HepG2 (cell line): ENCODE results near the gene FXYD1.

ENCODE experiments used
- HOXA7 ChIP-seq: sonication (generic); formaldehyde crosslinking; IDR thresholded peaks from 2 replicates; pipeline ENCODE4 v1.8.1; 2022; ENCODE audit warnings: mild to moderate bottlenecking, missing genetic modification reagents, moderate library complexity
- RFX5 ChIP-seq: IDR thresholded peaks from 2 replicates; pipeline ENCODE4 v1.6.1; 2011; ENCODE audit warnings: low read depth, low read length, improper control_type of control experiment
- SMC3 ChIP-seq: IDR thresholded peaks from 2 replicates; pipeline ENCODE4 v1.6.1; 2011; ENCODE audit warnings: low read length, improper control_type of control experiment
- ZC3H4 ChIP-seq: sonication (generic); formaldehyde crosslinking; IDR thresholded peaks from 2 replicates; pipeline ENCODE4 v1.4.0; 2020; ENCODE audit warnings: missing genetic modification reagents, borderline replicate concordance
- TF ChIP-seq, protein P1 (sequence below), 2 experiments: IDR thresholded peaks; 2 replicates each; pipeline ENCODE4 v1.6.1; 2011 to 2012; ENCODE audit warnings: low read length in 2 of 2, borderline replicate concordance in 1 of 2, low read depth in 1 of 2, mild to moderate bottlenecking in 1 of 2, moderate library complexity in 1 of 2

DNA sequence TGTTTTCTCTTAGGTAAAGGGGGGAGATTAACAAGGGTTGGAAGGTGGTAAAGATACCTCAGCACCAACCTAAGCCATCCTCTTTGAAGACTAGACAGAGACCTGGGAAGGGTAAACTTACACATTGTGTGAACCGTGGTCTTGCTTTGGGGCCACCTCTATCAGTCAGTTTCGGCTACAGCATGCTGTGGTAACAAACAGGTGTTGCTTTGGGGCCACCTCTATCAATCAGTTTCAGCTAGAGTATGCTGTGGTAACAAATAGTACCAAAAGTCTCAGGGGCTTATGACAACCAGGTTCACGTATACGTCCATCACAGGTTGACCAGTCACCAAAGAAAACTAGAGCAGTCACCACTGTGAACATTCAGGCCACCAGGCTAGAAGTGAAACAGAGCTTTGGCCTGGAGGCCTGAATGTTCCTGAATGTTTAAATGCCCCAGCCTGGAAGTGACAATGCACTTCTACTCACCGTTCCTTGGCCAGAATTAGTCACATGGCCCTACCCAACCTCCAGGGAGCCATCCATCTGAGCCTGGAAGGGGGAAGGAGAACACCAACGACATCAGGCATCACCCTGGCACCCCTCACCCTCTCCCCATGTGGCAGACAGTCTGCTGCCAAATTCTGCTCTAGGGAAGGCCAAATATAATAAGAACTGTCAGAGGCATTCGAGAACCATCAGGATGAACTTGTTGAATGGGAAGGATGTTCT, 8.3 kb downstream of the FXYD1 start:
- TF ChIP-seq HOXA7 (no peak), RFX5 (no peak), SMC3 (no peak), ZC3H4 (CRISPR knock-in tag) (no peak)
- TF ChIP-seq, protein P1, sequence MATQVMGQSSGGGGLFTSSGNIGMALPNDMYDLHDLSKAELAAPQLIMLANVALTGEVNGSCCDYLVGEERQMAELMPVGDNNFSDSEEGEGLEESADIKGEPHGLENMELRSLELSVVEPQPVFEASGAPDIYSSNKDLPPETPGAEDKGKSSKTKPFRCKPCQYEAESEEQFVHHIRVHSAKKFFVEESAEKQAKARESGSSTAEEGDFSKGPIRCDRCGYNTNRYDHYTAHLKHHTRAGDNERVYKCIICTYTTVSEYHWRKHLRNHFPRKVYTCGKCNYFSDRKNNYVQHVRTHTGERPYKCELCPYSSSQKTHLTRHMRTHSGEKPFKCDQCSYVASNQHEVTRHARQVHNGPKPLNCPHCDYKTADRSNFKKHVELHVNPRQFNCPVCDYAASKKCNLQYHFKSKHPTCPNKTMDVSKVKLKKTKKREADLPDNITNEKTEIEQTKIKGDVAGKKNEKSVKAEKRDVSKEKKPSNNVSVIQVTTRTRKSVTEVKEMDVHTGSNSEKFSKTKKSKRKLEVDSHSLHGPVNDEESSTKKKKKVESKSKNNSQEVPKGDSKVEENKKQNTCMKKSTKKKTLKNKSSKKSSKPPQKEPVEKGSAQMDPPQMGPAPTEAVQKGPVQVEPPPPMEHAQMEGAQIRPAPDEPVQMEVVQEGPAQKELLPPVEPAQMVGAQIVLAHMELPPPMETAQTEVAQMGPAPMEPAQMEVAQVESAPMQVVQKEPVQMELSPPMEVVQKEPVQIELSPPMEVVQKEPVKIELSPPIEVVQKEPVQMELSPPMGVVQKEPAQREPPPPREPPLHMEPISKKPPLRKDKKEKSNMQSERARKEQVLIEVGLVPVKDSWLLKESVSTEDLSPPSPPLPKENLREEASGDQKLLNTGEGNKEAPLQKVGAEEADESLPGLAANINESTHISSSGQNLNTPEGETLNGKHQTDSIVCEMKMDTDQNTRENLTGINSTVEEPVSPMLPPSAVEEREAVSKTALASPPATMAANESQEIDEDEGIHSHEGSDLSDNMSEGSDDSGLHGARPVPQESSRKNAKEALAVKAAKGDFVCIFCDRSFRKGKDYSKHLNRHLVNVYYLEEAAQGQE (IDR thresholded peaks at IDR 0.05; ENCODE audit: borderline replicate concordance in 1 of 2, low read depth in 1 of 2, low read length in 2 of 2) = no peak
